ENCODE measurements around the gene FLOT1. TPM values are rescaled to one million over a fixed set of nuclear protein-coding genes. Genes with fewer than 3 reads are reported as not detected.

The FLOT1 gene
- total and polyA plus RNA-seq, 2 of the 13 experiments (the other 11 are each of a cell fraction or from before 2014, with no cell fraction given): 82.3 to 130 TPM

GRCh38 chr6:30717129-30717844, 25.2 kb downstream of the FLOT1 start, which contains the start of gene MDC1 (continued):
- TF ChIP-seq, protein P1, sequence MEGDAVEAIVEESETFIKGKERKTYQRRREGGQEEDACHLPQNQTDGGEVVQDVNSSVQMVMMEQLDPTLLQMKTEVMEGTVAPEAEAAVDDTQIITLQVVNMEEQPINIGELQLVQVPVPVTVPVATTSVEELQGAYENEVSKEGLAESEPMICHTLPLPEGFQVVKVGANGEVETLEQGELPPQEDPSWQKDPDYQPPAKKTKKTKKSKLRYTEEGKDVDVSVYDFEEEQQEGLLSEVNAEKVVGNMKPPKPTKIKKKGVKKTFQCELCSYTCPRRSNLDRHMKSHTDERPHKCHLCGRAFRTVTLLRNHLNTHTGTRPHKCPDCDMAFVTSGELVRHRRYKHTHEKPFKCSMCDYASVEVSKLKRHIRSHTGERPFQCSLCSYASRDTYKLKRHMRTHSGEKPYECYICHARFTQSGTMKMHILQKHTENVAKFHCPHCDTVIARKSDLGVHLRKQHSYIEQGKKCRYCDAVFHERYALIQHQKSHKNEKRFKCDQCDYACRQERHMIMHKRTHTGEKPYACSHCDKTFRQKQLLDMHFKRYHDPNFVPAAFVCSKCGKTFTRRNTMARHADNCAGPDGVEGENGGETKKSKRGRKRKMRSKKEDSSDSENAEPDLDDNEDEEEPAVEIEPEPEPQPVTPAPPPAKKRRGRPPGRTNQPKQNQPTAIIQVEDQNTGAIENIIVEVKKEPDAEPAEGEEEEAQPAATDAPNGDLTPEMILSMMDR (CRISPR knock-in tag; IDR thresholded peaks at IDR 0.05): peak; percentile 69
- TF ChIP-seq PCBP2 (optimal IDR thresholded peaks at IDR 0.05; ENCODE audit: low read depth, low read length, poor library complexity, severe bottlenecking) (no peak), CSRNP1 (CRISPR knock-in tag; IDR thresholded peaks at IDR 0.05) (peak; percentile 94), TBX3 (IDR thresholded peaks at IDR 0.05; ENCODE audit: borderline replicate concordance) (peak; percentile 93), ZNF672 (CRISPR knock-in tag; IDR thresholded peaks at IDR 0.05) (0 out of 2 replicates have a peak, but pooled peaks have one; percentile 53), MBD4 (IDR thresholded peaks at IDR 0.05; ENCODE audit: borderline replicate concordance, low read length) (no peak), DMAP1 (CRISPR knock-in tag; IDR thresholded peaks at IDR 0.05) (peak; percentile 100), TCF12 (IDR thresholded peaks at IDR 0.05) (no peak), TCF12 (CRISPR knock-in tag; IDR thresholded peaks at IDR 0.05) (peak; percentile 74; the same call in 1 of the 2 replicates), GLMP (CRISPR knock-in tag; IDR thresholded peaks at IDR 0.05; ENCODE audit: borderline replicate concordance) (no peak), NFKB2 (CRISPR knock-in tag; IDR thresholded peaks at IDR 0.05; ENCODE audit: borderline replicate concordance) (peak; percentile 88), NR2F1 (CRISPR knock-in tag; IDR thresholded peaks at IDR 0.05) (0 out of 4 replicates have a peak, but pooled peaks have one; percentile 6 to 21), ZNF34 (CRISPR knock-in tag; IDR thresholded peaks at IDR 0.05; ENCODE audit: borderline replicate concordance) (peak; percentile 63; the same call in 1 of the 2 replicates), ZNF552 (CRISPR knock-in tag; IDR thresholded peaks at IDR 0.05; ENCODE audit: borderline replicate concordance) (no peak), SAP130 (CRISPR knock-in tag; IDR thresholded peaks at IDR 0.05; ENCODE audit: low read depth) (peak; percentile 100), HMG20B (CRISPR knock-in tag; conservative IDR thresholded peaks at IDR 0.05) (peak; percentile 39; the same call in 1 of the 2 replicates), NBN (conservative IDR thresholded peaks at IDR 0.05) (no peak), THYN1 (CRISPR knock-in tag; IDR thresholded peaks at IDR 0.05; ENCODE audit: borderline replicate concordance, low read depth) (0 out of 2 replicates have a peak, but pooled peaks have one; percentile 35), HCFC1 (IDR thresholded peaks at IDR 0.05; ENCODE audit: low read depth, low read length) (peak; percentile 74), ZZZ3 (CRISPR knock-in tag; IDR thresholded peaks at IDR 0.05; ENCODE audit: borderline replicate concordance) (peak; percentile 97), EZH2 (conservative IDR thresholded peaks at IDR 0.05; ENCODE audit: low read depth, low read length) (no peak)
- TF ChIP-seq, protein P2, sequence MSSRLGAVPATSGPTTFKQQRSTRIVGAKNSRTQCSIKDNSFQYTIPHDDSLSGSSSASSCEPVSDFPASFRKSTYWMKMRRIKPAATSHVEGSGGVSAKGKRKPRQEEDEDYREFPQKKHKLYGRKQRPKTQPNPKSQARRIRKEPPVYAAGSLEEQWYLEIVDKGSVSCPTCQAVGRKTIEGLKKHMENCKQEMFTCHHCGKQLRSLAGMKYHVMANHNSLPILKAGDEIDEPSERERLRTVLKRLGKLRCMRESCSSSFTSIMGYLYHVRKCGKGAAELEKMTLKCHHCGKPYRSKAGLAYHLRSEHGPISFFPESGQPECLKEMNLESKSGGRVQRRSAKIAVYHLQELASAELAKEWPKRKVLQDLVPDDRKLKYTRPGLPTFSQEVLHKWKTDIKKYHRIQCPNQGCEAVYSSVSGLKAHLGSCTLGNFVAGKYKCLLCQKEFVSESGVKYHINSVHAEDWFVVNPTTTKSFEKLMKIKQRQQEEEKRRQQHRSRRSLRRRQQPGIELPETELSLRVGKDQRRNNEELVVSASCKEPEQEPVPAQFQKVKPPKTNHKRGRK (CRISPR knock-in tag; IDR thresholded peaks at IDR 0.05): 0 out of 2 replicates have a peak, but pooled peaks have one; percentile 44
